ENCODE measurements around the gene ERAL1.

Gene ERAL1

GRCh38 chr17:28854457-28855335 lies at the start of gene ERAL1:
Gene ERAL1, plus strand, starts transcription at chr17:28855016. Its CDS starts 19 bp downstream, at chr17:28855035.
- peak; percentile 87 for DNase-seq (ENCODE audit: low spot score)
- TF ChIP-seq CTCF (IDR thresholded peaks at IDR 0.05) = no peak
- Histone ChIP-seq H3K27ac (peak within 1 kb of the TSS; percentile 44 to 61), H3K4me3 (peak within 1 kb of the TSS; percentile 71)

GRCh38 chr17:28807925-28808634 lies 46.7 kb upstream of the ERAL1 start:
- DNase-seq (ENCODE audit: low spot score) = no peak
- no peak for TF ChIP-seq CTCF (IDR thresholded peaks at IDR 0.05)
- Histone ChIP-seq H3K4me3 (peak overlapping the region; percentile 49), H3K27ac (peak overlapping the region; percentile 70 to 87)

- no peak overlapping the region for H3K27ac ChIP-seq
- no peak overlapping the region for H3K4me3 ChIP-seq
- TF ChIP-seq CTCF (IDR thresholded peaks at IDR 0.05) = no peak
- no peak for DNase-seq (ENCODE audit: low spot score)
These were observed 44.4 kb upstream of the ERAL1 start for GRCh38 chr17:28810437-28810836.

GRCh38 chr17:28811651-28812090 lies 43.1 kb upstream of the ERAL1 start:
- TF ChIP-seq CTCF (IDR thresholded peaks at IDR 0.05) = no peak
- Histone ChIP-seq H3K27ac (peak overlapping the region; percentile 87 to 93), H3K4me3 (peak overlapping the region; percentile 82)
- no peak for DNase-seq (ENCODE audit: low spot score)

GRCh38 chr17:28812091-28812747 lies 42.6 kb upstream of the ERAL1 start:
- DNase-seq (ENCODE audit: low spot score) = peak; percentile 98
- peak overlapping the region; percentile 87 to 93 for H3K27ac ChIP-seq
- H3K4me3 ChIP-seq = peak overlapping the region; percentile 82
- TF ChIP-seq CTCF (IDR thresholded peaks at IDR 0.05) = no peak

- Histone ChIP-seq H3K4me3 (peak overlapping the region; percentile 82), H3K27ac (peak overlapping the region; percentile 87 to 93)
- no peak for TF ChIP-seq CTCF (IDR thresholded peaks at IDR 0.05)
- peak; percentile 78 for DNase-seq (ENCODE audit: low spot score)
These were observed 42.0 kb upstream of the ERAL1 start for GRCh38 chr17:28812748-28813377.

Data from coronary artery (tissue), 2 donors.